ENCODE measurements around the gene PCDHA1.

GRCh38 chr5:140982083-140982716 lies 196.3 kb downstream of the PCDHA1 start:
- TF ChIP-seq REST (IDR thresholded peaks at IDR 0.05; ENCODE audit: low read depth) = no peak
- no peak for TF ChIP-seq EGR1 (IDR thresholded peaks at IDR 0.05)
- no peak for TF ChIP-seq EP300 (IDR thresholded peaks at IDR 0.05; ENCODE audit: borderline replicate concordance)
- TF ChIP-seq YY1 (IDR thresholded peaks at IDR 0.05; ENCODE audit: low read depth) = no peak
- TF ChIP-seq RAD21 (IDR thresholded peaks at IDR 0.05; ENCODE audit: low read depth) = no peak
- TF ChIP-seq, protein P1, sequence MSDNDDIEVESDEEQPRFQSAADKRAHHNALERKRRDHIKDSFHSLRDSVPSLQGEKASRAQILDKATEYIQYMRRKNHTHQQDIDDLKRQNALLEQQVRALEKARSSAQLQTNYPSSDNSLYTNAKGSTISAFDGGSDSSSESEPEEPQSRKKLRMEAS (IDR thresholded peaks at IDR 0.05) = no peak
- no peak for TF ChIP-seq CEBPB (IDR thresholded peaks at IDR 0.05)
- TF ChIP-seq TEAD4 (IDR thresholded peaks at IDR 0.05) = no peak
- no peak for TF ChIP-seq TAF1 (IDR thresholded peaks at IDR 0.05; ENCODE audit: low read depth)
- TF ChIP-seq FOXM1 (IDR thresholded peaks at IDR 0.05; ENCODE audit: borderline replicate concordance, low read depth) = no peak
- TF ChIP-seq USF1 (IDR thresholded peaks at IDR 0.05) = no peak
